Spleen (tissue), 7 donors: Measurements from ENCODE around the gene NELFCD.

ENCODE experiments used
- CTCF ChIP-seq, 11 experiments: fragments of 200-600 bp in 7 of 11; fragments of 450-650 bp in 4 of 11; sonication (generic) in 4 of 11; IDR thresholded peaks in 8 of 11; conservative IDR thresholded peaks in 3 of 11; 1 replicate in 7 of 11; 2 replicates in 4 of 11; pipeline versions ENCODE4 v1.4.0 to v1.8.0; 2016 to 2021; ENCODE audit warnings: antibody characterized with exemption in 11 of 11, inconsistent platforms in 4 of 11, mild to moderate bottlenecking in 1 of 11
- POLR2A ChIP-seq, 3 donors: fragments of 450-650 bp; IDR thresholded peaks; one replicate each; pipeline ENCODE4 v1.5.1; 2017; ENCODE audit warnings: antibody characterized with exemption in 3 of 3, mild to moderate bottlenecking in 1 of 3
- POLR2AphosphoS5 ChIP-seq, 3 donors: sonication (generic); formaldehyde crosslinking; IDR thresholded peaks; one replicate each; pipeline ENCODE4 v1.5.1; 2017; ENCODE audit warnings: antibody characterized with exemption in 3 of 3
- donor health status: DM: no; HTN: no; CAD: no; lungs with moderate emphysema.
- donor health status: DM: no; HTN: no; CAD: no.
- donor health status: DM: no; HTN: no; CAD: no.

- TF ChIP-seq CTCF (IDR thresholded peaks at IDR 0.05 in 8 of 11, conservative IDR thresholded peaks at IDR 0.05 in 3 of 11) (no peak), POLR2AphosphoS5 (IDR thresholded peaks at IDR 0.05) (no peak), POLR2A (IDR thresholded peaks at IDR 0.05) (no peak)
Measured at GRCh38 chr20:59023616-59024015, 42.6 kb downstream of the NELFCD start.
